Measurements from ENCODE around the gene DOK1. TPM values are rescaled to one million over a fixed set of nuclear protein-coding genes. Genes with fewer than 3 reads are reported as not detected.

The DOK1 gene
- total RNA-seq, 1 donor from 2014 or later: 23.6 TPM

DNA sequence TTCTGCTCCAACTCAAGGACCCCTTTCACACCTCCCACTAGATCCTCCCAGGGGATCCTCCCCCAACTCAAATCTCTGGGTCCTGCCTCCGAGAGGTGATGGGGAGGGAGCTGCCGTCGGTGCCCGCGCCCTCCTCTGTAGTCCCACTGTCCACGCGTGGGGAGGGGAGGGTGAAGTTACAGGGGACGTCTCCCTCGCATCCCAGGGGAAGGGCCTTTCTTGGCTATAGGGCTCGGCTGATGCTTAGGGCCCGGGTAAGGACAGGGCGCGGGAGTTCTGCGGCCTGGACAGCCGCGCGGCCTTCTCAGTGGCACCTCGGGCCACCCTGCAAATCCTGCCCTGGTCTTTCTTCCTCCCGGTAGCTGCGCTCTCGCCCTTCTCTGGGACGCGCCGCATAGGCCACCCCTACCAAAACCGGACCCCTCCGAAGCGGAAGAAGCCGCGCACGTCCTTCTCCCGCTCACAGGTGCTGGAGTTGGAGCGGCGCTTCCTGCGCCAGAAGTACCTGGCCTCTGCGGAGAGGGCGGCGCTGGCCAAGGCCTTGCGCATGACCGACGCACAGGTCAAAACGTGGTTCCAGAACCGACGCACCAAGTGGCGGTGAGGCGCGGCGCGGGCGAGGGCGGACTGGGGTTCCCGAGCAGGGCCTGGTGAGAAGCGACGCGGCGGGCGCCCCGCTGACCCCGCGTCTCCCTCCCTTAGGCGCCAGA lies 39.1 kb upstream of the DOK1 start:
- Histone ChIP-seq H3K4me3 (ENCODE audit: low read depth, low read length) (no peak overlapping the region), H3K36me3 (ENCODE audit: control insufficient read depth, insufficient read depth, low read length) (no peaks in the 10 kb centered on the region), H3K27me3 (ENCODE audit: control insufficient read depth, insufficient read depth, low read length) (peaks cover 71% of the 10 kb centered on the region)
- no peak for DNase-seq (ENCODE audit: low read depth)
- TF ChIP-seq, protein P1, sequence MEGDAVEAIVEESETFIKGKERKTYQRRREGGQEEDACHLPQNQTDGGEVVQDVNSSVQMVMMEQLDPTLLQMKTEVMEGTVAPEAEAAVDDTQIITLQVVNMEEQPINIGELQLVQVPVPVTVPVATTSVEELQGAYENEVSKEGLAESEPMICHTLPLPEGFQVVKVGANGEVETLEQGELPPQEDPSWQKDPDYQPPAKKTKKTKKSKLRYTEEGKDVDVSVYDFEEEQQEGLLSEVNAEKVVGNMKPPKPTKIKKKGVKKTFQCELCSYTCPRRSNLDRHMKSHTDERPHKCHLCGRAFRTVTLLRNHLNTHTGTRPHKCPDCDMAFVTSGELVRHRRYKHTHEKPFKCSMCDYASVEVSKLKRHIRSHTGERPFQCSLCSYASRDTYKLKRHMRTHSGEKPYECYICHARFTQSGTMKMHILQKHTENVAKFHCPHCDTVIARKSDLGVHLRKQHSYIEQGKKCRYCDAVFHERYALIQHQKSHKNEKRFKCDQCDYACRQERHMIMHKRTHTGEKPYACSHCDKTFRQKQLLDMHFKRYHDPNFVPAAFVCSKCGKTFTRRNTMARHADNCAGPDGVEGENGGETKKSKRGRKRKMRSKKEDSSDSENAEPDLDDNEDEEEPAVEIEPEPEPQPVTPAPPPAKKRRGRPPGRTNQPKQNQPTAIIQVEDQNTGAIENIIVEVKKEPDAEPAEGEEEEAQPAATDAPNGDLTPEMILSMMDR (IDR thresholded peaks at IDR 0.05; ENCODE audit: insufficient read depth, low read length, poor library complexity, severe bottlenecking): no peak

DNA sequence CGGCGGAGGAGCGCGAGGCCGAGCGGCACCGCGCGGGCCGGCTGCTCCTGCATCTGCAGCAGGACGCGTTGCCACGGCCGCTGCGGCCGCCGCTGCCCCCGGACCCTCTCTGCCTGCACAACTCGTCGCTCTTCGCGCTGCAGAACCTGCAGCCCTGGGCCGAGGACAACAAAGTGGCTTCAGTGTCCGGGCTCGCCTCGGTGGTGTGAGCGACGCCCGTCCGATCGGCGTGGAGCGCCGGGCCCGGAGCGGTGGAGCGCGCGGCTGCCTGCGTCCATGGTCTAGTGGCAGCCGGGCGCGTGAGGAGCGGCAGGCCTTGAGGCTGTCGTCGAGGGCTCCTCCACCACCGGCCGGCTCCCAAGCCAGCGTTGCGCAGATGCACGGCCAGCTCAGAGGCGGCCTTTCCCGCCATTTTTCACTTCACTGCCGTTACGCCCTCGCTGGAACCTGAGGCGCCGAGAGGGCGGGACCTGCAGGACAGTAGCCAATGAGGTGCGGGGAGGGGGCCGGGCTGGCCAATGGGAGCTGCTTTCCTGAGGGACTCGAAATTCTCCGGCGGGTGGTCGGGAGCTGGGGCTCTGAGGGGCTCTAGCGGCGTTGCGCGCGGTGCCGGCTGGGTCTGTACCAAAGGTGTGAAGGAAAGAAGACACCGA lies 38.4 kb upstream of the DOK1 start:
- peak overlapping the region; percentile 7 for H3K4me3 ChIP-seq (ENCODE audit: low read depth, low read length)
- no peak for DNase-seq (ENCODE audit: low read depth)
- TF ChIP-seq, protein P1 (IDR thresholded peaks at IDR 0.05; ENCODE audit: insufficient read depth, low read length, poor library complexity, severe bottlenecking): no peak
- H3K36me3 ChIP-seq (ENCODE audit: control insufficient read depth, insufficient read depth, low read length): no peaks in the 10 kb centered on the region
- H3K27me3 ChIP-seq (ENCODE audit: control insufficient read depth, insufficient read depth, low read length): peaks cover 69% of the 10 kb centered on the region

DNA sequence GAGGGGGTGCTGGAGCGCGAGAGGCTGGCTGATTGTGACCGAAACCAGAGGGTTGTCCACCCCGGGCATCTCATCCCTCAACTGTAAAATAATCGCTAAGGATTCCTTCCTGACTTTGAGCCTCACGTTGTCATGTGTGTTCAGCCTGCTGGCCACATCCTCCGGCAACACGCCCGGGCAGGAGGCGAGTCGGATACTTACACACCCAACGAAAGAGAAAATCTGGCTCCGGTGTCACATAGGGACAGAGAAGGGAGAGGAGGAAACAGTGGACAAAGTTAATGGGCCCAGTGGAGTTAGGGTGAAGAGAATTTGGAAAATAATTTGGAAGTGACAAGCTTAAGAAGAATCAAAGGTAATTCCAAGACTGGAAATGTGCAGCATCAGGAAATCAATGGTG lies 37.9 kb upstream of the DOK1 start:
- H3K27me3 ChIP-seq (ENCODE audit: control insufficient read depth, insufficient read depth, low read length): peaks cover 63% of the 10 kb centered on the region

DNA sequence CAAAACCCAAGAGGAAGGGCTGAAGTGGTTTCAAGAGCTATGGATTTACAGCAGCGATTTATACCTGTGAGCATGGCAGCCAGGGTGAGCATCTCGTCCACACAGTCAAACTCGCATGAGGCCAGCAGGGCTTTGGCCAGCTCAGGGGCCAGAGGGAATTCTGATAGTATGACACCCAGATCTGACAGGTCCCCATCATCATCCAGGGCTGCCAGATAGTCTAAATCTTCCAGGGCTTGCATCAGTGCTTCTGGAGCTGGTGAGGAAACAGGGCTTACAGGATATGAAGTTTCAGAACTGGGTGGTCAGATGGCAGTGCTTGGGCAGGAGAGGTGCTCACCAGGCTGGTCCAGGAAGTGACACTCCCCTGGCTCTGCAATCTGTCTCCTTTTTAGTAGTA lies 32.0 kb upstream of the DOK1 start:
- Histone ChIP-seq H3K36me3 (ENCODE audit: control insufficient read depth, insufficient read depth, low read length) (peaks cover 4% of the 10 kb centered on the region), H3K27me3 (ENCODE audit: control insufficient read depth, insufficient read depth, low read length) (peaks cover 9% of the 10 kb centered on the region), H3K4me3 (ENCODE audit: low read depth, low read length) (no peak overlapping the region)
- DNase-seq (ENCODE audit: low read depth): no peak
- TF ChIP-seq, protein P1 (IDR thresholded peaks at IDR 0.05; ENCODE audit: insufficient read depth, low read length, poor library complexity, severe bottlenecking): no peak

More for the DNA sequence above, 37.9 kb upstream of the DOK1 start:
- Histone ChIP-seq H3K36me3 (ENCODE audit: control insufficient read depth, insufficient read depth, low read length) (no peaks in the 10 kb centered on the region), H3K4me3 (ENCODE audit: low read depth, low read length) (peak overlapping the region; percentile 7)
- no peak for DNase-seq (ENCODE audit: low read depth)
- TF ChIP-seq, protein P1 (IDR thresholded peaks at IDR 0.05; ENCODE audit: insufficient read depth, low read length, poor library complexity, severe bottlenecking): no peak

DNA sequence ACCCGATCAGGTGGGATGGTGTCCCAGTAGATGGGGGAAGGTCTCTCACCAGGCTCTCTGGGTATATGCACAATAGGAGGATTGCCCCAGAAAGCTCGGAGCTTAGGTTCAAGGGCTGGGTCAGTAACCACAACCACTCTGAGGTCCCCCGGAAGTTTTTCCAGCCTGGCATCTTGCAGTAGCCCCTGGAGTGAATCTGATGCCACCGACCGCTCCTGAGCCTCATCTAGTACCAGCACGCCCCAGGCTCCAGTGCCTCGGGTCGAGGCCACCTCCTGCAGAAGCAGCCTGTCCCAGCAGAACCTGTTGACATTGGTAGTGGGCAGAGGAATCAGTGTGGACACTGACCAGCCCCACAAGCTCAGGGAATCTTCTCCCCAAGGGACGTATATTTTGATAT lies 30.5 kb upstream of the DOK1 start:
- peaks cover 4% of the 10 kb centered on the region for H3K36me3 ChIP-seq (ENCODE audit: control insufficient read depth, insufficient read depth, low read length)
- TF ChIP-seq, protein P1 (IDR thresholded peaks at IDR 0.05; ENCODE audit: insufficient read depth, low read length, poor library complexity, severe bottlenecking): no peak
- no peaks in the 10 kb centered on the region for H3K27me3 ChIP-seq (ENCODE audit: control insufficient read depth, insufficient read depth, low read length)
- H3K4me3 ChIP-seq (ENCODE audit: low read depth, low read length): no peak overlapping the region
- DNase-seq (ENCODE audit: low read depth): no peak
